Esophagus muscularis mucosa (tissue), 3 donors: Measurements from ENCODE around the gene MEX3C.

Experiments used
- CTCF ChIP-seq, 3 experiments: fragments of 200-600 bp in 2 of 3; fragments of 450-650 bp in 1 of 3; sonication (generic) in 2 of 3; IDR thresholded peaks; one replicate each; pipeline ENCODE4 v1.5.1; 2017 to 2019; ENCODE audit warnings: antibody characterized with exemption in 3 of 3, mild to moderate bottlenecking in 2 of 3, moderate library complexity in 1 of 3
- POLR2A ChIP-seq: fragments of 450-650 bp; IDR thresholded peaks from one replicate; pipeline ENCODE4 v1.6.1; 2017; ENCODE audit warnings: antibody characterized with exemption, moderate library complexity, mild to moderate bottlenecking, low read depth

DNA sequence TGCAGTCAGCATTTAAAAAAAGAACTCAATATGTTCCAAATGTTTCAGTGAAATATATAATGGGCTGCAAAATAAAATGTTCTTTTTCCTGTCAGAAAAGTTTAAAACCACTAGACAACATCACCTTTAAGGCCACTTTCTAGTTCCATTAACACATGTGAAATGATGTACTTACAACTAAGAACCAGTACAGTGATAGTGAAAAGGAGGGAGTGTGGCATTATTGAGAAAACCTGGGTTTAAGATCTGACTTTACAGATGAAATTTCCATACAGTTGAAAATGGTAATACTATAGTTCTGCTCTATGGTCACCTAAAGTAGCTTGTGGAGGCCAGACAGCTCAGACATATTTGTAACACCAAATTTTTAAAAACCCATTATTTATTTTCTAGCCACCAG, 14.7 kb downstream of the MEX3C start:
- TF ChIP-seq CTCF (IDR thresholded peaks at IDR 0.05) (no peak), POLR2A (no peak)
